Measurements from ENCODE around the gene LHX6. TPM values are rescaled to one million over a fixed set of nuclear protein-coding genes. Genes with fewer than 3 reads are reported as not detected.

The LHX6 gene
- total RNA-seq, 4 donors from 2014 or later = 2.5 to 15.0 (median 6.5) TPM

Other genes with a start within 250 kb of the LHX6 start
- gene TTLL11, start 135.6 kb downstream of the LHX6 start, total RNA-seq = 10 to 100 TPM in 3 of 4 donors, 1 to 10 TPM in 1; 9.8 to 18.6 (median 15.6) TPM
- gene NDUFA8, start 69.2 kb downstream of the LHX6 start, total RNA-seq = 10 to 100 TPM; 18.0 to 26.0 (median 22.5) TPM
- gene MORN5, start 69.0 kb downstream of the LHX6 start, total RNA-seq = 1 to 10 TPM in 1 of 4 donors, not detected in 3; 1.8 TPM
- 1 to 10 TPM; 5.7 to 8.0 (median 7.0) TPM for gene RBM18, start 35.9 kb upstream of the LHX6 start, total RNA-seq
- 10 to 100 TPM; 22.7 to 39.4 (median 38.2) TPM for gene MRRF, start 35.9 kb upstream of the LHX6 start, total RNA-seq
- 1 to 10 TPM; 2.2 to 7.3 (median 4.4) TPM for gene PTGS1, start 142.1 kb upstream of the LHX6 start, total RNA-seq
- gene OR1J1, start 249.0 kb upstream of the LHX6 start, total RNA-seq = not detected

Measured in tibial nerve (tissue), 4 donors.